Measurements from ENCODE around the gene VPS4B.
A peak's percentile ranks its signal among the peaks of the same experiment; 100 is the strongest.

Gene VPS4B

DNA sequence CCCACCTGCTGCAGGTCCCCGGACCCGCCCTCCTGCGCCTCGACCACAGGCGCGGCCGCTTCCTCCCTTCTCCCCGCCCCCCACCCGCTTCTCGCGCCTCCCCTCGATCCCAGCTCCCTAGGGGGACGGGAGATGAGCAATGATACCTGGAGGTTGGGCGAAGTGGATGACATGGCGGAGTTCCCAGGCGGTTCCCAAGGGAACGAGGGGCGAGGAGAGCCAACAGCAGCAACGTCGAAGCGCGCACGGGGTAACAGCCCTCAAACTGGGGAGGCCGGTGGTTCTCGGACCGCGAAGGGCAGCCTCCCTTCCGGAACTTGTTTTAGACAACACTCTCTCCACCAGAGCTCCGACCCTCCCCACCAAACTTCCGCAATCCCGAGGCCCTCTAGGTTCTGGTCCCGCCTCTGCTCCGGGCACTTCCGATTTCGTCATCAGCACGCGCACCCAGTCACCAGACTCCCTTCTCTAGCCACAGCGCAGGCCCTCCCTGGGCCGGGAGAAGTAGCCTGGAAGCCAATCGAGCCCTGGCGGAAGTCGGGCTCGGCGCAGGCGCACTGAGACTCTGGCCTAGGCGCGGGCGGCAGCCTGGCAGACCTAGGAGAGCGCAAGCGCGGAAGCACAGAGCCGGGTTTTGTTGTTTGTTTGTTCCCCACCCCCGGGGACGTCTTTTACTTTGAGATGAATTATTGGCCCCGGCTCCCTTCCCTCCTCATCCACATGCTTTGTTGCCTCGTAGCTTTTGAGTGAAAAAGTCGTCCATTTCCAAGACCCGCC, at the start of gene VPS4B:
Gene VPS4B, minus strand, starts transcription at position 390 of the 777 bp plus-strand sequence. Its CDS starts 217 bp downstream, at position 173.
- TF ChIP-seq, protein P1, sequence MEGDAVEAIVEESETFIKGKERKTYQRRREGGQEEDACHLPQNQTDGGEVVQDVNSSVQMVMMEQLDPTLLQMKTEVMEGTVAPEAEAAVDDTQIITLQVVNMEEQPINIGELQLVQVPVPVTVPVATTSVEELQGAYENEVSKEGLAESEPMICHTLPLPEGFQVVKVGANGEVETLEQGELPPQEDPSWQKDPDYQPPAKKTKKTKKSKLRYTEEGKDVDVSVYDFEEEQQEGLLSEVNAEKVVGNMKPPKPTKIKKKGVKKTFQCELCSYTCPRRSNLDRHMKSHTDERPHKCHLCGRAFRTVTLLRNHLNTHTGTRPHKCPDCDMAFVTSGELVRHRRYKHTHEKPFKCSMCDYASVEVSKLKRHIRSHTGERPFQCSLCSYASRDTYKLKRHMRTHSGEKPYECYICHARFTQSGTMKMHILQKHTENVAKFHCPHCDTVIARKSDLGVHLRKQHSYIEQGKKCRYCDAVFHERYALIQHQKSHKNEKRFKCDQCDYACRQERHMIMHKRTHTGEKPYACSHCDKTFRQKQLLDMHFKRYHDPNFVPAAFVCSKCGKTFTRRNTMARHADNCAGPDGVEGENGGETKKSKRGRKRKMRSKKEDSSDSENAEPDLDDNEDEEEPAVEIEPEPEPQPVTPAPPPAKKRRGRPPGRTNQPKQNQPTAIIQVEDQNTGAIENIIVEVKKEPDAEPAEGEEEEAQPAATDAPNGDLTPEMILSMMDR (IDR thresholded peaks at IDR 0.05): peak; percentile 16
- Histone ChIP-seq H3K4me1 (ENCODE audit: control insufficient read depth in 1 of 2, insufficient read depth in 1 of 2, low read depth in 1 of 2, low read length in 1 of 2) (peaks cover 17 to 18% of the 10 kb centered on the region in 2 experiments), H3K4me3 (ENCODE audit: low read depth in 1 of 2, low read length in 1 of 2) (peak within 1 kb of the TSS; percentile 88 to 91), H3K27ac (peak within 1 kb of the TSS; percentile 97), H3K27me3 (no peaks in the 10 kb centered on the region), H3K9me3 (no peaks in the 10 kb centered on the region), H3K36me3 (peaks cover 20% of the 10 kb centered on the region)

DNA sequence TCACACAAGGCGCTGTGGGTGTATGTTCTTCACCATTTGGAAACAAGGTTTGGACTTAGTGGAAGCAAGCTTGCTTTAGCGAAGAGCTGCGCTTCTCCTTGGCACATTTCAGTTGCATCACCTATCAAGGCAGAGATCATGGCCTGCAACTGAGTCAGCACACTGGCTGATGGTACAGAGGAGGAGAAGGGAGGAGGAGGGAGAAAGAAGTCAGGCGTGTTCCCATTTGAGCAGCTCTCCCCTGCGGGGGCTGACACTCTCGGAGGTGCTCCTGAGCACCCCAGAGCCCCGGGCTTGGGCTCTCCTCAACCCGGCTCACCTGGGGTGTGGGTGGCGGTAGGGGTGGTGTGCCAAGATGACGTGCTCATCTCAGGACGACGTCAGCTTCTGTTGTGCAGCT, 48.5 kb upstream of the VPS4B start:
- TF ChIP-seq, protein P1 (IDR thresholded peaks at IDR 0.05): no peak
- Histone ChIP-seq H3K4me1 (ENCODE audit: control insufficient read depth in 1 of 2, insufficient read depth in 1 of 2, low read depth in 1 of 2, low read length in 1 of 2) (no peaks in the 10 kb centered on the region), H3K36me3 (no peaks in the 10 kb centered on the region), H3K27ac (no peak overlapping the region), H3K9me3 (no peaks in the 10 kb centered on the region), H3K27me3 (no peaks in the 10 kb centered on the region), H3K4me3 (ENCODE audit: low read depth in 1 of 2, low read length in 1 of 2) (no peak overlapping the region)

DNA sequence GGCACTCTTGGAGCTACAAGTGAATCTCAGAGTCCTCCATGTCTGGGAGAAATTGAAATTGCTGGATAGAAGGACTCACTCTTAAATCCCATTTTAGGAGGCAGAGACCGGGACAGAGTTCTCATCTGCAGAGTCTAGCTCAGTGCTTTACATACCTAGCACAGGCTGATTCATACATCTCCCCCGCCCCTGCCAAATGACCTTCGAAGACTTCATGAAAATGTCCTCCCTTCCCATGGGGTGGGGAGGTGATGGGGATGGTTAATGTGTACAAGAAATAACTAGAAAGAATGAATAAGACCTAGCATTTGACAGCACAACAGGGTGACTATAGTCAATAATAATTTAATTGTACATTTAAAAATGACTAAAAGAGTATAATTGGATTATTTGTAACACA, 46.3 kb upstream of the VPS4B start:
- Histone ChIP-seq H3K4me3 (ENCODE audit: low read depth in 1 of 2, low read length in 1 of 2) (no peak overlapping the region), H3K36me3 (no peaks in the 10 kb centered on the region), H3K27me3 (no peaks in the 10 kb centered on the region), H3K27ac (no peak overlapping the region), H3K4me1 (ENCODE audit: control insufficient read depth in 1 of 2, insufficient read depth in 1 of 2, low read depth in 1 of 2, low read length in 1 of 2) (no peaks in the 10 kb centered on the region), H3K9me3 (no peaks in the 10 kb centered on the region)
- TF ChIP-seq, protein P1 (IDR thresholded peaks at IDR 0.05): no peak

DNA sequence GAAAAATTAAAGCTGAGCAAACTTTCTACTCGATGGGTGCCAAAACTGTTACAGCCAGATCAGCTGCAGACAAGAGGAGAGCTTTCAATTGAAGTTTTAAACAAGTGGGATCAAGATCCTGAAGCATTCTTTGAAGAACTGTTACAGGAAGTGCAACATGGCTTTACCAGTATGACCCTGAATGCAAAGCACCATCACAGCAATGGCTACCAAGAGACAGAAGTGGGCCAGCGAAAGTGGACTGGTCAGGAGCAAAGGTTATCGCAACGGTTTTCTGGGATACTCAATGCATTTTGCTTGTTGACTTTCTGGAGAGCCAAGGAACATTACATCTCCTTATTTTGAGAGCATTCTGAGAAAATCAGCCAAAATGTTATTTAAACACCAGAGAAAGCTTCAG, 45.4 kb upstream of the VPS4B start:
- no peak overlapping the region for H3K4me3 ChIP-seq (ENCODE audit: low read depth in 1 of 2, low read length in 1 of 2)
- H3K27ac ChIP-seq: no peak overlapping the region
- no peaks in the 10 kb centered on the region for H3K4me1 ChIP-seq (ENCODE audit: control insufficient read depth in 1 of 2, insufficient read depth in 1 of 2, low read depth in 1 of 2, low read length in 1 of 2)
- TF ChIP-seq, protein P1 (IDR thresholded peaks at IDR 0.05): no peak
- no peaks in the 10 kb centered on the region for H3K36me3 ChIP-seq
- no peaks in the 10 kb centered on the region for H3K9me3 ChIP-seq
- H3K27me3 ChIP-seq: no peaks in the 10 kb centered on the region

DNA sequence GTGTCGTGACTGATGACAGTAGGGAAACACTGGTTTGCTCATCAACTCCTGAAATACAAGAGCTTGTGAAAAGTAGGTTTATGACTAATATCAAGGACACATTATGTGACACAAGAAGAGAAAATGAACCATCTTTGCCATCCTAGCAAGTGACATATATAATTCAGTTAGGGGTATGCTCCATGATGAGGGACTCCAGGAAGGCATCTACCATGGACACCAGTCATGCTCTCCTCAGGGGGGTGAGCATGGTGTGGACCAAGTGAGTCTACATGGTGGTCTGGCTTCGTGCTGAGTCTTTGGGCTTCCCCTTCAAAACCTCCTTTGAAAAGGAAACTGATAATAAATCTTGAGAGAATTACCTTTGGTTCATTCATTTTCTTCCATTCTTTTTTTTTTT, 42.8 kb upstream of the VPS4B start:
- no peak overlapping the region for H3K27ac ChIP-seq
- H3K9me3 ChIP-seq: no peaks in the 10 kb centered on the region
- no peak overlapping the region for H3K4me3 ChIP-seq (ENCODE audit: low read depth in 1 of 2, low read length in 1 of 2)
- H3K27me3 ChIP-seq: no peaks in the 10 kb centered on the region
- H3K36me3 ChIP-seq: no peaks in the 10 kb centered on the region
- no peaks in the 10 kb centered on the region for H3K4me1 ChIP-seq (ENCODE audit: control insufficient read depth in 1 of 2, insufficient read depth in 1 of 2, low read depth in 1 of 2, low read length in 1 of 2)
- TF ChIP-seq, protein P1 (IDR thresholded peaks at IDR 0.05): no peak
